A549 (cell line): Measurements from ENCODE around the gene HPN. TPM values are rescaled to one million over a fixed set of nuclear protein-coding genes. Genes with fewer than 3 reads are reported as not detected.
A peak's percentile ranks its signal among the peaks of the same experiment; 100 is the strongest.

ENCODE experiments used
- ATAC-seq, 2 experiments: fragments of 200-7000 bp in 1 of 2; fragments of >200 bp in 1 of 2; cut with Nextera tagmentation in 1 of 2; cut with Tn5 transposase in 1 of 2; 3 replicates each; pipeline versions ENCODE4 v1.8.0 to v1.9.1; 2018 to 2020; ENCODE audit warnings: mild to moderate bottlenecking in 1 of 2, moderate library complexity in 1 of 2
- CTCF ChIA-PET: fragments of 300-600 bp; sonication (Branson Sonifier 250); formaldehyde crosslinking; extraction: SDS; loops from one replicate; lab custom pipeline; 2021; ENCODE audit warnings: antibody characterized with exemption, inconsistent platforms; lab: Yijun Ruan, JAX
- POLR2A ChIA-PET: fragments of 350-600 bp; formaldehyde crosslinking; extraction: SDS; loops from one replicate; lab custom pipeline; 2021; ENCODE audit warnings: antibody characterized with exemption, inconsistent platforms; lab: Yijun Ruan, JAX
- DNase-seq, 2 experiments: peaks; one replicate each; pipeline versions ENCODE4 v3.0.0 to v3.0.0-alpha.2; 2011 to 2016; ENCODE audit warnings: low read depth in 1 of 2, low spot score in 1 of 2
- FAIRE-seq: peaks from 2 replicates; lab custom pipeline; 2011; peaks lifted over from hg19 to GRCh38; lab: Jason Lieb, UNC
- H3K27ac ChIP-seq, 2 experiments: fragments of >200 bp; sonication (Bioruptor Twin); formaldehyde crosslinking; 3 replicates each; pipeline ENCODE4 v1.5.1; 2016 to 2017
- H3K4me1 ChIP-seq: fragments of >200 bp; sonication (Bioruptor Twin); formaldehyde crosslinking; 3 replicates; pipeline ENCODE4 v1.6.1; 2016
- H3K4me2 ChIP-seq: fragments of >200 bp; sonication (Bioruptor Twin); formaldehyde crosslinking; 3 replicates; pipeline ENCODE4 v1.6.1; 2016
- H3K4me3 ChIP-seq: fragments of >200 bp; sonication (Bioruptor Twin); formaldehyde crosslinking; 3 replicates; pipeline ENCODE4 v1.5.1; 2016
- H3K9me3 ChIP-seq: fragments of >200 bp; sonication (Bioruptor Twin); formaldehyde crosslinking; 3 replicates; pipeline ENCODE4 v1.6.1; 2016
- CBX8 ChIP-seq: fragments of 200-600 bp; sonication (generic); IDR thresholded peaks from 2 replicates; pipeline ENCODE4 v1.6.1; 2016
- CHD2 ChIP-seq: fragments of 150-350 bp; IDR thresholded peaks from 2 replicates; pipeline ENCODE4 v1.6.1; 2014; ENCODE audit warnings: low read length; ENCODE audit not compliant: partially characterized antibody
- CHD4 ChIP-seq: fragments of 200-600 bp; sonication (generic); IDR thresholded peaks from 2 replicates; pipeline ENCODE4 v1.6.1; 2016; ENCODE audit warnings: antibody characterized with exemption, mild to moderate bottlenecking, borderline replicate concordance
- FOXS1 ChIP-seq: fragments of 250-450 bp; sonication (Bioruptor Pico); IDR thresholded peaks from 2 replicates; pipeline ENCODE4 v1.5.0; 2020; ENCODE audit warnings: mild to moderate bottlenecking, moderate library complexity
- HDAC2 ChIP-seq: fragments of 200-600 bp; sonication (generic); IDR thresholded peaks from 2 replicates; pipeline ENCODE4 v1.6.1; 2016
- HEYL ChIP-seq: fragments of 250-450 bp; sonication (Bioruptor Pico); IDR thresholded peaks from 2 replicates; pipeline ENCODE4 v1.8.0; 2021; ENCODE audit warnings: mild to moderate bottlenecking, moderate library complexity
- HOXA7 ChIP-seq: fragments of 250-450 bp; sonication (Bioruptor Pico); IDR thresholded peaks from 2 replicates; pipeline ENCODE4 v1.5.0; 2020; ENCODE audit warnings: mild to moderate bottlenecking, moderate library complexity
- HOXB5 ChIP-seq: fragments of 250-450 bp; sonication (Bioruptor Pico); IDR thresholded peaks from 2 replicates; pipeline ENCODE4 v1.5.0; 2020; ENCODE audit warnings: mild to moderate bottlenecking, moderate library complexity
- KDM1A ChIP-seq: fragments of 200-600 bp; sonication (generic); IDR thresholded peaks from 2 replicates; pipeline ENCODE4 v1.6.1; 2016; ENCODE audit warnings: low read depth, mild to moderate bottlenecking
- MAFK ChIP-seq: fragments of 450-650 bp; IDR thresholded peaks from 2 replicates; pipeline ENCODE4 v1.6.1; 2014; ENCODE audit not compliant: partially characterized antibody
- MAZ ChIP-seq: fragments of 150-350 bp; IDR thresholded peaks from 2 replicates; pipeline ENCODE4 v1.6.1; 2014; ENCODE audit warnings: antibody characterized with exemption, low read depth, low read length, borderline replicate concordance
- NPAS2 ChIP-seq: fragments of 250-450 bp; sonication (Bioruptor Pico); IDR thresholded peaks from 2 replicates; pipeline ENCODE4 v1.8.0; 2022; ENCODE audit warnings: mild to moderate bottlenecking, moderate library complexity, borderline replicate concordance
- PHF8 ChIP-seq: fragments of 200-600 bp; sonication (generic); IDR thresholded peaks from 2 replicates; pipeline ENCODE4 v1.6.1; 2016; ENCODE audit warnings: low read depth, mild to moderate bottlenecking, antibody characterized with exemption, moderate library complexity, borderline replicate concordance
- RARB ChIP-seq: fragments of 250-450 bp; sonication (Bioruptor Pico); IDR thresholded peaks from 2 replicates; pipeline ENCODE4 v1.8.0; 2021; ENCODE audit warnings: mild to moderate bottlenecking, moderate library complexity
- RCOR1 ChIP-seq: fragments of 150-350 bp; IDR thresholded peaks from 2 replicates; pipeline ENCODE4 v1.6.1; 2014; ENCODE audit warnings: antibody characterized with exemption, low read length, low read depth
- RFX5 ChIP-seq: fragments of 450-650 bp; IDR thresholded peaks from 2 replicates; pipeline ENCODE4 v1.7.1; 2014; ENCODE audit warnings: antibody characterized with exemption, mild to moderate bottlenecking, moderate library complexity
- TP53 ChIP-seq: fragments of 250-450 bp; sonication (Bioruptor Pico); IDR thresholded peaks from 2 replicates; pipeline ENCODE4 v1.5.0; 2021; ENCODE audit warnings: mild to moderate bottlenecking, moderate library complexity
- ZC3H11A ChIP-seq: fragments of 450-650 bp; IDR thresholded peaks from 2 replicates; pipeline ENCODE4 v1.6.1; 2014; ENCODE audit warnings: antibody characterized with exemption, mild to moderate bottlenecking
- ZNF302 ChIP-seq: fragments of 250-450 bp; sonication (Bioruptor Pico); IDR thresholded peaks from 2 replicates; pipeline ENCODE4 v1.9.0; 2021; ENCODE audit warnings: inconsistent platforms, mild to moderate bottlenecking, moderate library complexity
- ZSCAN20 ChIP-seq: fragments of 250-450 bp; sonication (Bioruptor Pico); IDR thresholded peaks from 2 replicates; pipeline ENCODE4 v1.8.0; 2022; ENCODE audit warnings: mild to moderate bottlenecking, moderate library complexity
- WGBS: methylation state at CpG from one replicate; pipeline ENCODE4 v1.1.6; 2017; ENCODE audit errors: missing lambda C conversion rate; 5-methylcytosine and 5-hydroxymethylcytosine counted together
- polyA plus RNA-seq, 4 experiments: library from polyadenylated mRNA; depleted of rRNA in 3 of 4; stranded (reverse); fragments of >200 nt; fragmentation: RNase III in 1 of 4; extraction: RNeasy Plus Mini Kit Qiagen cat#74134 plus additional on column Dnase treatment in 1 of 4; gene quantifications; 2 replicates in 3 of 4; 3 replicates in 1 of 4; pipeline ENCODE4 v1.2.3, GENCODE V29; 2011 to 2017

HPN gene
- polyA plus RNA-seq, 2 of the 4 experiments (the other 2 are of a cell fraction): 0.06 to 0.08 TPM

- Histone ChIP-seq H3K4me1 (no peaks in the 10 kb centered on the region), H3K27ac (no peak overlapping the region), H3K9me3 (peaks cover 2% of the 10 kb centered on the region; the same call in 2 of the 3 replicates), H3K4me2 (no peak overlapping the region), H3K4me3 (no peak overlapping the region)
- POLR2A ChIA-PET: no interaction called here
- FAIRE-seq (no peak), ATAC-seq (peak in 1 of 2 experiments; percentile 13; a peak in 2 of 6 replicates), DNase-seq (no peak)
- CTCF ChIA-PET: interaction anchor here (1.0 to 9.0 kb wide), 3 partner anchors 9 to 66 kb away, joined by 6 to 64 read pairs (median 13); no protein-coding TSS in a partner anchor
- no peak for TF ChIP-seq ZNF302
- TF ChIP-seq PHF8: no peak
- no peak for TF ChIP-seq CHD2
- 57% methylated on average over 6 of the region's 6 CpGs for WGBS
Measured at GRCh38 chr19:35076026-35076370, 34.5 kb downstream of the HPN start.

DNA sequence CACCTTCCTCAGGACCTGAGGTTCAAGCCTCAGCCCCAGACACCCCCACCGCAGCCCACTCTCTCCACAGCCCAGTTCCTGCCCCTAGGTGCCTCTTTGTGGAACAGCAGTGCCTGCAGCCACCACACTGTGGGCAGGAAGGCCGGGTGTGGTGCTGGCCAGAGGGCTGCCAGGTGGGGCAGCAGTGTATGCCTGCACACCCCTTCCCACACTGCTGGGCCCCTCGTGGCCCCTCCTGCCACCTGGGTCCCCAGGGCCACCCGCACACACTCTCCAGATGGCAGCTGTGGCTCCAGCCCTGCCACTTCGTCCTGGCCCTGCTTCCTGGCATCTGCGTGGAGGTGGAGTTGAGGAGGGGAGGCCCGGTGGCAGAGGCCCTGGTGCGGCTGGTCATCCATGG, 35.1 kb downstream of the HPN start:
- FAIRE-seq: no peak
- no peak overlapping the region for H3K4me3 ChIP-seq
- no peak overlapping the region for H3K27ac ChIP-seq
- H3K4me1 ChIP-seq: no peaks in the 10 kb centered on the region
- TF ChIP-seq FOXS1 (CRISPR knock-in tag) (no peak), HDAC2 (no peak), HEYL (CRISPR knock-in tag) (no peak), RCOR1 (no peak), ZC3H11A (no peak), CHD4 (no peak), TP53 (no peak), HOXA7 (CRISPR knock-in tag) (no peak), MAZ (no peak), ZSCAN20 (no peak), RFX5 (no peak), KDM1A (no peak), HOXB5 (CRISPR knock-in tag) (no peak), MAFK (no peak), CBX8 (no peak)
- ChIA-PET CTCF (interaction anchor here (1.0 to 9.0 kb wide), 3 partner anchors 9 to 372 kb away, joined by 3 to 64 read pairs (median 6); no protein-coding TSS in a partner anchor), POLR2A (no interaction called here)
- WGBS: 46% methylated on average over 8 of the region's 8 CpGs
- no peaks in the 10 kb centered on the region for H3K9me3 ChIP-seq
- no peak for DNase-seq
- H3K4me2 ChIP-seq: no peak overlapping the region
- peak in 1 of 2 experiments; percentile 23; a peak in 2 of 6 replicates for ATAC-seq

DNA sequence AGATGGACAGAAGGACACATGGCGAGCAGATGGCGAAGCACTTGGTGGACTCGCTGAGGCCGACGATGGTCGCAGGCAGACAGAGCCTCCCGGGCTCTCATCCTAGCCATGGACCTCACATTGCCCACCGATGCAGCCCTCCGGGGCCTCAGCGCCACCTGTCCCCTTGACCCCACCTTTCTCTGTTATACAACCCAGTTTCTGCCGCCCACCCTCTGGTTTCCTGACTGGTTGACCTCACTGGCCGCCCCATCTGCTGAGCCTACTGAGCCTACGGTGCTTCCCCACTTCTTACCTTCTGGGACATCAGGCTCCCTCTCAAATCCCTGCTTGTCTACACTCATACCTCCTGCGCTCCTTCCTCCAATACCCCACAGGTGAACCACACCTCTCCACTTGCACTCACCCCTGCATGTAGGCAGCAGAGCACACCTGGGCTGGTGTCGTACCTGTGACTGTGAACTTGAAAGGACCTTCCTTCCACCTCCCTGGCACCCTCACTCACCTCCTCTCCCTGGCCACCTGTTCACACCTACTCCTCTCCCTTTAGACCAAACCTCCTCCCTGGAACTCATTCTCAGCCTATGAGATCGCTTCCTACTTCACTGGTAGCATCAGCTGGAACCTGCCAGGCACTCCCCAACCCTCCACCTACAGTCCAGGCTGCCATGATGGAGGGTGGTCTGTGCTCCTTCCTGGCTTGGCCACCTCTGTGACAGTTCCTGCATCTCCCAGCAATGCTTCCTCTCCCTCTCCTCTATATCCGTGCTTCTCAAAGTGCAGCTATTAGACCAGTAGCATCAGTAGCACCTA, 36.1 kb downstream of the HPN start:
- DNase-seq: no peak
- no peak for FAIRE-seq
- no peak overlapping the region for H3K27ac ChIP-seq
- no peak for TF ChIP-seq NPAS2
- TF ChIP-seq, all 56 proteins: peak for 0
- WGBS: 62% methylated on average over 17 of the region's 17 CpGs
- H3K4me1 ChIP-seq: no peaks in the 10 kb centered on the region
- POLR2A ChIA-PET: no interaction called here
- H3K4me3 ChIP-seq: no peak overlapping the region
- H3K9me3 ChIP-seq: peaks cover 4% of the 10 kb centered on the region; the same call in 1 of the 3 replicates
- no peak overlapping the region for H3K4me2 ChIP-seq
- ATAC-seq: peak in 1 of 2 experiments; percentile 16; a peak in 1 of 6 replicates
- CTCF ChIA-PET: interaction anchor here (0.6 to 9.0 kb wide), 8 partner anchors 10 to 372 kb away, joined by 3 to 64 read pairs (median 4); partner anchors contain the start of genes FXYD5 and LGI4

DNA sequence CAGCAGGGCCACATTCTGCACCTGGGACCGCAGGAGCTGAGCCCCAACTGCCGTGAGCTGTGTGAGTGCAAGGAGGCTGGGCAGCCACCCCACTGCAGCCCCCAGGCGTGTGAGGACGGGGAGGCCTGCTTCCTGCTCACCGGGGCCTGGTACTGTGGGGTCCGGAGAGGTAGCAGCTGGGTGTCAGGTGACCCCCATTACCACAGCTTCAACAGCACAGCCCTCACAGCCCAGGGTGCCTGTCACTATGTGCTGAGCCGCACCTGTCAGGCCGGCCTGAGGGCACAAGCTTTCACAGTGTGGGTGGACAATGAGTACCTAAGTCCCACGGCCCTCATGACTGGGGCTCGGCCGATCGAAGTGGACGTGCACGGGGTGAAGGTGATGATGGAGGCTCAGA, 38.3 kb downstream of the HPN start:
- no peaks in the 10 kb centered on the region for H3K4me1 ChIP-seq
- DNase-seq: no peak
- H3K4me3 ChIP-seq: no peak overlapping the region
- 49% methylated on average over 14 of the region's 14 CpGs for WGBS
- no peak overlapping the region for H3K27ac ChIP-seq
- peaks cover 5% of the 10 kb centered on the region; the same call in 1 of the 3 replicates for H3K9me3 ChIP-seq
- ChIA-PET CTCF (interaction anchor here (0.6 to 9.9 kb wide), 12 partner anchors 9 to 416 kb away, joined by 3 to 102 read pairs (median 9); partner anchors contain the start of gene LGI4), POLR2A (no interaction called here)
- no peak for ATAC-seq
- TF ChIP-seq RARB: no peak
- TF ChIP-seq, all 56 proteins: peak for 0
- no peak overlapping the region for H3K4me2 ChIP-seq
- FAIRE-seq: no peak
